Astrocyte of the spinal cord (primary cell): ENCODE results near the gene ABCC8.

ENCODE experiments used
- DNase-seq: peaks from one replicate; pipeline ENCODE4 v3.0.0; 2011; ENCODE audit warnings: low read depth, low spot score
- H3K4me3 ChIP-seq: 2 replicates; pipeline ENCODE4 v1.5.1; 2011; ENCODE audit warnings: low read depth, mild to moderate bottlenecking, low read length, moderate library complexity
- in situ Hi-C: cut with HindIII; loops from 2 replicates; pipeline ENCODE4 v1.10.0; 2017; ENCODE audit warnings: low sequenced_read_pairs
- TF ChIP-seq, protein P1 (sequence below): IDR thresholded peaks from 2 replicates; pipeline ENCODE4 v1.5.1; 2012; ENCODE audit warnings: low read depth, mild to moderate bottlenecking, low read length, inconsistent platforms

ABCC8 gene

GRCh38 chr11:17507773-17508172 is 31.1 kb upstream of the ABCC8 start:
- TF ChIP-seq, protein P1, sequence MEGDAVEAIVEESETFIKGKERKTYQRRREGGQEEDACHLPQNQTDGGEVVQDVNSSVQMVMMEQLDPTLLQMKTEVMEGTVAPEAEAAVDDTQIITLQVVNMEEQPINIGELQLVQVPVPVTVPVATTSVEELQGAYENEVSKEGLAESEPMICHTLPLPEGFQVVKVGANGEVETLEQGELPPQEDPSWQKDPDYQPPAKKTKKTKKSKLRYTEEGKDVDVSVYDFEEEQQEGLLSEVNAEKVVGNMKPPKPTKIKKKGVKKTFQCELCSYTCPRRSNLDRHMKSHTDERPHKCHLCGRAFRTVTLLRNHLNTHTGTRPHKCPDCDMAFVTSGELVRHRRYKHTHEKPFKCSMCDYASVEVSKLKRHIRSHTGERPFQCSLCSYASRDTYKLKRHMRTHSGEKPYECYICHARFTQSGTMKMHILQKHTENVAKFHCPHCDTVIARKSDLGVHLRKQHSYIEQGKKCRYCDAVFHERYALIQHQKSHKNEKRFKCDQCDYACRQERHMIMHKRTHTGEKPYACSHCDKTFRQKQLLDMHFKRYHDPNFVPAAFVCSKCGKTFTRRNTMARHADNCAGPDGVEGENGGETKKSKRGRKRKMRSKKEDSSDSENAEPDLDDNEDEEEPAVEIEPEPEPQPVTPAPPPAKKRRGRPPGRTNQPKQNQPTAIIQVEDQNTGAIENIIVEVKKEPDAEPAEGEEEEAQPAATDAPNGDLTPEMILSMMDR: no peak
- in situ Hi-C loops: no loop called here
- no peak for DNase-seq
- H3K4me3 ChIP-seq: no peak overlapping the region

DNA sequence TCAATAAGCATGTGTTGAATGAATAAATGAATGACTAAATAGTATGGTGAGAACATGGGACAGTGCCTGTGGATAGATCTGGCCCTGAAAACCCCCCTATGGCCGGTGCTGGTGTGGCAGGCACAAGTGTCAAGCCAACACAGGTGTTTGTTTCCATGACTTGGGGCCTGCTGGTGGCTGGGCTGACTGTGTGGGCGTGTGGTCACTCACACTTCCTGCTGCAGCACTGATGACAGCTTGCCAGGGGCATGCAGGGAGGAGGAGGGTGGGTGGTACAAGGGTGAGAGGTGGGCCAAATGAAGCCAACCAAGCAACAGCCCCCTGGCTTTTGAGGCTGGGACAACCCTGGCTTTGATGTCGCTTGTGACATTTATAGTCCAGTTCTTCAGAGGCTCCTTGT is 30.3 kb upstream of the ABCC8 start:
- TF ChIP-seq, protein P1: no peak
- DNase-seq: no peak
- in situ Hi-C loops: no loop called here
- no peak overlapping the region for H3K4me3 ChIP-seq

DNA sequence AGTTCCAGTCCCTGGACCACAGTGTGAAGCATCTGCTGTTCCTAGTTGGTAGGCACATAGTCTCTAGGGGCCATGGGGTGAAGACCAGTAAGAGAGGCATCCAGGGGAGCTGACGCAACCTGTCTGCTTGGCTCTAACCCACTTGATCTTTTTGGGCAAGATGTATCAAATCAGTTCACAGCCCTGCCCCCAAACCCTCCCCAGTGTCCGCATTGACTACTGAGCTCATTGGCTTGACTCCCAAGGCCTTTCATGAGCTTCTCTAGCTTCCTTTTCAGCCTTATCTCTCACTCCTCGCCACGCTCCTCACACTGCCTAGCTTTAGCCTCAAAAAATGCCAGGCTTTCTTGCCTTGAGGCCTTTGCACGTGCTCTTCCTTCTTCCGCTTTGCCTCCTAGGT is 29.7 kb upstream of the ABCC8 start:
- no peak overlapping the region for H3K4me3 ChIP-seq
- DNase-seq: no peak
- in situ Hi-C loops: no loop called here

GRCh38 chr11:17505146-17505545 is 28.5 kb upstream of the ABCC8 start:
- no peak for DNase-seq
- H3K4me3 ChIP-seq: no peak overlapping the region
- TF ChIP-seq, protein P1: no peak
- in situ Hi-C loops: no loop called here

More for the DNA sequence above, 29.7 kb upstream of the ABCC8 start:
- TF ChIP-seq, protein P1: no peak

GRCh38 chr11:17504330-17505107 is 27.9 kb upstream of the ABCC8 start:
- H3K4me3 ChIP-seq: no peak overlapping the region

GRCh38 chr11:17502630-17503029 is 26.0 kb upstream of the ABCC8 start:
- DNase-seq: no peak
- no peak overlapping the region for H3K4me3 ChIP-seq
- in situ Hi-C loops: no loop called here
- TF ChIP-seq, protein P1: no peak

More at GRCh38 chr11:17504330-17505107, 27.9 kb upstream of the ABCC8 start:
- TF ChIP-seq, protein P1: peak; percentile 92
- in situ Hi-C loops: no loop called here
- DNase-seq: peak; percentile 60

- in situ Hi-C loops: no loop called here
- TF ChIP-seq, protein P1: no peak
These were observed 24.0 kb upstream of the ABCC8 start for GRCh38 chr11:17500673-17501072.

More at GRCh38 chr11:17500673-17501072, 24.0 kb upstream of the ABCC8 start:
- no peak overlapping the region for H3K4me3 ChIP-seq
- no peak for DNase-seq
